NOMO-1 treated with DMSO at 0.1 percent for 48 hours (cell line): ENCODE results near the gene ZNF415.

ENCODE experiments used
- DNase-seq: peaks from one replicate; lab custom pipeline; 2025; ENCODE audit not compliant: unreplicated experiment; lab: John Stamatoyannopoulos, UW

Gene ZNF415

DNA sequence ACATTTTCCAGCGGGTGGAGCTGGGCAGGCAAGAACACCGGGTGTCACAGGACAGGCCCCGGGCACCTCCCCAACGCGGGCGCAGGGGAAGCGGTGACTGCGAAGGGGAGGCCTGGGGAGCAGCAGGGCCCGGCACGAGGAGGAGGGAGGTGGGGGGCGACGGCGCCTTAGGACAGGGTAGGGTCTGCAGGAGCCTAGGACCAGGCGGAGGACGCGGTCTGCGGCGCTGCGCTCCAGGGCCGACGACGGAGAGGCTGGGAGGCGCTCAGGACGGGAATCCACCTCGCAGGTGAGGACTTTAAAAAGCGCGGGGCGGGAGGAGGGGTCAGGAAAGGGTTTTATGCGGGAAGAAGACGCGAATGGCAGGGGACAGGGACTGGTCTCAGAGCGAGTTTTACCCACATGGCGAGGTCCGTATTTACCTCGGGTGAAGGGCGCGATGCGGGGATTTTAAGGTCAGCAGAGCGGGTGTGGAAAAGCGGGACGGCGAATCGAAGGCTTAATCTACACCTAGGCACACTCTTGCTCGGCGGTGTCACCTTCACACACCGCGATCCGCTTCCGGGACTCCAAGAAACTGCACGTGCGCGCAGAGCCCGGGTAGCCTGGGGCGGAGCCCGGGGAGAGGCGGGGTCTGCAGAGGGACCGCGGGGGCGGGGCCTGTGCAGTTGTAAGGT lies 74.7 kb downstream of the ZNF415 start:
- DNase-seq, result no peak
